GM19023 (cell line): ENCODE results near the gene SLC6A18.
"Not testable (repeated sequence)": the region's sequence is repeated elsewhere in the genome, so short reads cannot be mapped to it uniquely, and the experiment has no call there.

Experiments used
- ATAC-seq: cut with Tn5 transposase; IDR thresholded peaks from one replicate; pipeline ENCODE4 v1.9.1; 2021; ENCODE audit warnings: mild to moderate bottlenecking, moderate library complexity; ENCODE audit not compliant: unreplicated experiment

SLC6A18 gene

DNA sequence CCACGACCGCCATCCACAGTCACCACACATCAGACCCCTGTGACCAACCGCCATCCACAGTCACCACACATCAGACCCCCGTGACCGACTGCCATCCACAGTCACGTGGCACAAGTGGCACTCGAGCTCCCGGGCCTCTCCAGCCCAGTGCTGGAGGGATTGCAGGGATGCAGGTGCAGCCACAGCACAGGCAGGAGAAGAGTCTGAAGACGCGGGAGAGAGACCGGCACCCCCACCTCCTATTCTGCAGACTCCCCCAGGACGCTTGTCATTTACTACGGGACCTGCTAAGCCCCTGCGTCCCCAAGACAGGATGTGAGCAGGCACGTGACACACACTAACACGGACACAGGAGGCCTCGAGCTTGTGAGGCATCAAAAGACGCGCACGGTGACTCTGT, 48.6 kb downstream of the SLC6A18 start:
- ATAC-seq = no peak

GRCh38 chr5:1274471-1274870, 49.3 kb downstream of the SLC6A18 start:
- no peak for ATAC-seq

DNA sequence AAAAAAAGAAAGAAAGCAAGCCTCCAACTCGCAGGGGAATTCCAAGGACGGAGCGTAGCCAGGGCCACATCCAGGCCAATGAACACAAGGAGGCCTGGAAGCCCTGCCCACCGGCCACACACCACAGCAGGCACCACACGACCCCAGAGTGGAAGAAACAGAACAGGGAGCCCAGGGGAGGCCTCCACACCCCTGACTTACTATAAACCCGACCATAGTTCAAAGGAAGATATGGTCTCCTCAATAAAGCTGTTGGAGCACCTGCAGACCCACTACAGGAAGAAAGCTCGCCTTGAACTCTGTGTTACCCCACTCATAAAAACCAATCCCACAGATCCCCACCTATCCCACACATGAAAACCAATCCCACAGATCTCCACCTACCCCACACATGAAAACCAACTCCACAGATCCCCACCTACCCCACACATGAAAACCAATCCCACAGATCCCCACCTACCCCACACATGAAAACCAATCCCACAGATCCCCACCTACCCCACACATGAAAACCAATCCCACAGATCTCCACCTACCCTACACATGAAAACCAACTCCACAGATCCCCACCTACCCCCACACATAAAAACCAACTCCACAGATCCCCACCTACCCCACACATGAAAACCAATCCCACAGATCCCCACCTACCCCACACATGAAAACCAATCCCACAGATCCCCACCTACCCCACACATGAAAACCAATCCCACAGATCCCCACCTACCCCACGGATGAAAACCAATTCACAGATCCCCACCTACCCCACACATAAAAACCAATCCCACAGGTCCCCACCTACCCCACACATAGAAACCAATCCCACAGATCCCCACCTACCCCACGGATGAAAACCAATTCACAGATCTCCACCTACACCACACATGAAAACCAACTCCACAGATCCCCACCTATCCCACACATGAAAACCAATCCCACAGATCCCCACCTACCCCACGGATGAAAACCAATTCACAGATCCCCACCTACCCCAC, 50.5 kb downstream of the SLC6A18 start:
- ATAC-seq = not testable (repeated sequence)

DNA sequence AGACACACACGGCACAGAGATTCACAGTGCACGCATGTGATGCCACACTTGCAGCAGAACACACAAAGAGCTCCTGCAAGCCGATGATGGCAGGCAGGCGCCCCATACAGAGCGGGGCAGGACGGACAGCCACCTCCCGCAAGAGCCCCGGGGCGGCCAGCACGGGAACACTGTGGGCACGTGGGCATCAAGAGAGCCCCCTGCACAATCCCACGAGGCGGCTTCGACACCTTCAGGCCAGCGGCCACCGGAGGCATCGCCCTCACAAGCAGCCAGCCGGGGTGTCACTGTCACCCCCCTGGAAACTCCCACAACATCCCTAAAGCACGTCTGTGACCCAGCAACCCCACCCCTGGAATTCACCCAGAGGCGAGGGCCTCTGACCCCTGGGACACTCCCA, 51.7 kb downstream of the SLC6A18 start:
- no peak for ATAC-seq

DNA sequence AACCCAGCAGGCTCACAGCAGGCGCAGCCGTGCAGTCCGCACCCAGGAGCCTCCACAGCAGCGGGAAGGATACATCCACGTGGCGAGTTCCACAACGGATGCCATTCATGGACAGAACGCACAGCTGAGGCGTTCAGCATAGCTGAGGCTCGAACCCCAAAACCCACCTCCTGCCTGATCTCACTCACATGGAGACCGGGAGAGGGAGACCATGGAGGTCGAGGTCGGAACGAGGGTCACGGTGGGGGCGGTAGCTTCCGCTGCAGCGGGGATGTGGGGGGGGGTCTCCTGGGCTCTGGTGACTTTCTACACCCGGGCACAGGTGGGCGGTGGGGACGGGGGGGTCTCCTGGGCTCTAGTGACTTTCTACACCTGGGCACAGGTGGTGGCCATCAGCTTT, 52.1 kb downstream of the SLC6A18 start:
- ATAC-seq = no peak

DNA sequence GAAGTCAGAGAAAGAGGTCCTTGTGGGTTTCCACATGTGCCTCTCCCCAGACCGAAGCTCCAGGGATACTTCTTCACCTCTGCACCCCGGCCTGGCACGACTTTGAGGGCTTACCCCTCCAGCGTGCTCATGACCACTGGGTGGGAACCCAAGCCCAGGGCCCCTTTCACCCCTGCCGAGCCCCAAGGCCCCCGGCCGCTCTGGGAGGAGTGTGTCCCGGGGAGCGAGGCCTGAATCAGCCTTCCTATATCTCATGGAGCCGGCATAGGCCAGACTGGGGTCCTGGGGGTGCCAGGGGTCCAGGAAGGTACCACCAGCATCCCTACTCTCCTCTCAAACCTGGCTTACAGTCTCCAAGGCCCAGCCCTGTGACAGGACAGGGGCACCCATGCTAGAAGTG, 52.6 kb downstream of the SLC6A18 start:
- ATAC-seq = no peak

DNA sequence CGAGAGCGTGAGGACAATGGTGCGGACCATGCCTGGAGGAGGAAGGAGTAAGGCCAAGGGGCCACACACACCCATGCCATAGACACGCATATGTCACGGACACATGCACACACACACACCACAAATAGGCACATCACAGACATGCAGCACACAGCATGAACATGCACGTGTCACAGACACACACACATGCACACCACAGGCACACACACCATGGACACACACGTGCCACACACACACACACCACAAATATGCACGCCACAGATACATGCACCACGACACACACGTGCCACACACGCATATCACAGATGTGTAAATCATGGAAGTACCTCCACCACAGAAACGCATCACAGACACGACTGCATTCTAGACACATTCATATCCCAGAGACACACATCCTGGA, 53.0 kb downstream of the SLC6A18 start:
- ATAC-seq = no peak

DNA sequence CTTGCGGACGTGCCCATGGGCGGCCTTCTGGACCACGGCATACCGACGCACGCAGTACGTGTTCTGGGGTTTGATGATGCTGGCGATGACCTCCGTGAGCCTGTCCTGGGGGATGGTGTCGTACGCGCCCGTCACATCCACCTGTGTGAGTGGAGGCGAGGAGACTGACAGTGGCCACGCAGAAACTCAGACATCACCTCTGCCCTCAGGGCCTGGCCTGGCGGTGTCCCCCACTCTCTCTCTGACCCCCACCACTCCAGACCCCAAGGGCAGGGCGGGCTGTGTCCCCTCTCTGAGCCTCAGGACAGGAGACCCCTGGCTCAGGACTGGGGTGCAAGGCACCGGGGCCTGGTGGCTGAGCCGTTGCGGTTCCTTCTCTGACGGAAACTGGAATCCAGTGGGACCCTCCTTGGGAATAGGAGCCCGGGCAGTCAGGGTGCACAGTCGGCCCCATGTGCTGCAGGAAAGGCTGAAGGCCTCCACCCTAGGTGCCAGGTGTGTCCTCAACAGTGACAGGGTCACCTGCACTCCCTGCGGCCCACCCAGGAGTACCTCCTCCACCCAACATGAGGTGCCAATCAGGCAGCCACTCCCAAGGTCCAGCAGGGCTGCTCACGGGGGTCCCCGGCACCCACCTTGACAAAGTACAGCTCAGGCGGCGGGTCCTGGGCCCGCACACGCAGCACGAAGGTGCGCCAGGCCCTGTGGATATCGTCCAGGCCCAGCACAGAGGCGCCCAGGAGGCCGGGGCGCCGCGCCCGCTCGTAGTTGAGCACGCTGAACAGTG, 53.7 kb downstream of the SLC6A18 start:
- ATAC-seq = no peak

DNA sequence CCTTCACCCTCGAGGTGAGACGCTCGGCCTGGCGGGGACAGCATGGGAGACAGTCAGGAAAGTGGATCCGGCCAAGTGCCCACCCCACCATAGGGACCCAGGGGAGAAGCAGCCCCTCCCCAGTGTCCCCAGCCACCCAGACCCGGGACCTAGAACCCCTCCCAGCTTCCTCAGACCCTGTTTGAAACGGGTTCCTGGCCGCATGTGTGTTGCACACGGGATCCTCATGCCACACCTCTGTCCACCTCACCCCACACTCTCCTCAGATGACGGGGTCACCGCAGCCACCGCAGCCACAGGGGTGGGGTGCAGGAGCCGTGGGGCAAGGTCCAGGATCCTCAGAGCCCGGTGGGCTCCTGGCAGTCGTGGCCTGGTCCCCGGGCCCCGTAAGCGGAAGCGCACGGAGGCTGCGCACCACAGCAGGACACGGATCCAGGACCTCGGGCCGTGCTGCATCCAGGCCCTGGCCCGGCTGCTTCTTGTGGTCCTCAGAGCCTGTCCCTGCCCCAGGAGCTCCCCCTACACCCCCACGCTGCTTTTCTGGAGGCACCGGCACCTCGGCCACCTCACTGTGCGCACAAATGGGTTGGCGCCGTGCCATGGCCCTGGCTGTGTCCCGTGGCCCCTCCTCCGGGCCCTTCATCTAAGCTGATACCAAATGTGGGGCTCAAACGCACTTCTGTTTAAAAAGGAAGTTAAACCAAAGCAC, 54.4 kb downstream of the SLC6A18 start:
- ATAC-seq = no peak

DNA sequence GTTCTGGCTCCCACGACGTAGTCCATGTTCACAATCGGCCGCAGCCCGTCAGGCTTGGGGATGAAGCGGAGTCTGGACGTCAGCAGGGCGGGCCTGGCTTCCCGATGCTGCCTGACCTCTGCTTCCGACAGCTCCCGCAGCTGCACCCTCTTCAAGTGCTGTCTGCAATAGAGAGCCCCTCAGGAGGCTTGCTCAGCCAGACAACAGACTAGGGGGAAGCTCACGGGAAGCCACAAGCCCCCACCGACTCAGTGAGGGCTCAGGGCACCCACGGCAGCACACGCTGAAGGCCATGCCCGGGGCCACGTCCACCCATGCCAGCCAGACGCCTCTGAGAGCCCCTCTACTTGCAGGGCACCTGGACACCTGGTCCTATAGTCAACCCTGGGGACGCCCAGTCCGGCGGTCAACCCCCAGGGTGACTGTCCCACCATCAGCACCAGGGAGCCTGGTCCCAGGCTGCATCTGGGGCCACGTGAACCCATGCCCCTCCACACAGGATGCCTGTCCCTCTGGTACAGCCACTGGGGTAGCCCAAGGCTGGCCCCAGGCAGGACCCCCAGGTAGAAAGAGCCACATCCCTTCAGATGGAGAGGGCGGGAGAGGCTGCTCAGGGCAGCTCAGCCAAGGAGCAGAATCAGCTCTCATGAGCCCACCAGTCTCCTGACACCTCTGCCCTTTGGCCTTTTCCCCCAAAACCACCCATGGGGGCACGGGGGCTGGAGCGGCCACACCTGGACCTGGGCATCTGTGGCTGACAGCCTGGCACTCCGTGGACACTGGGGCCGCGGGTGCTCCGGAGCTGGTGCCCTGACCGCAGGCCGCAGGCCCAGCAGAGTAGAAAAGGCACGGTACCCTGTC, 55.2 kb downstream of the SLC6A18 start:
- ATAC-seq = no peak

- no peak for ATAC-seq
Observed at GRCh38 chr5:1281038-1281882, 56.1 kb downstream of the SLC6A18 start.

GRCh38 chr5:1282131-1282992, 57.2 kb downstream of the SLC6A18 start:
- ATAC-seq = no peak

DNA sequence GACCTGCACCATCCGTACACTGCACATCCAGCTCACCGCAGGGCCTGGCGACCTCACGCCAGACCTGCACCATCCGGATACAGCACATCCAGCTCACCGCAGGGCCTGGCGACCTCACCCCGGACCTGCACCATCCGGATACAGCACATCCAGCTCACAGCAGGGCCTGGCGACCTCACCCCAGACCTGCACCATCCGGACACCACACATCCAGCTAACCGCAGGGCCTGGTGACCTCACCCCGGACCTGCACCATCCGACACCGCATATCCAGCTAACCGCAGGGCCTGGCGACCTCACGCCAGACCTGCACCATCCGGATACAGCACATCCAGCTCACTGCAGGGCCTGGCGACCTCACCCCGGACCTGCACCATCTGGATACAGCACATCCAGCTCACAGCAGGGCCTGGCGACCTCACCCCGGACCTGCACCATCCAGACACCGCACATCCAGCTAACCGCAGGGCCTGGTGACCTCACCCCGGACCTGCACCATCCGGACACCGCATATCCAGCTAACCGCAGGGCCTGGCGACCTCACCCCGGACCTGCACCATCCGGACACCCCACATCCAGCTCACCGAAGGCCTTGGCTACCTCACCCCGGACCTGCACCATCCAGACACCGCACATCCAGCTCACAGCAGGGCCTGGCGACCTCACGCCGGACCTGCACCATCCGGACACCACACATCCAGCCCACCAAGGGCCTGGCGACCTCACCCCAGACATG, 58.0 kb downstream of the SLC6A18 start:
- not testable (repeated sequence) for ATAC-seq

DNA sequence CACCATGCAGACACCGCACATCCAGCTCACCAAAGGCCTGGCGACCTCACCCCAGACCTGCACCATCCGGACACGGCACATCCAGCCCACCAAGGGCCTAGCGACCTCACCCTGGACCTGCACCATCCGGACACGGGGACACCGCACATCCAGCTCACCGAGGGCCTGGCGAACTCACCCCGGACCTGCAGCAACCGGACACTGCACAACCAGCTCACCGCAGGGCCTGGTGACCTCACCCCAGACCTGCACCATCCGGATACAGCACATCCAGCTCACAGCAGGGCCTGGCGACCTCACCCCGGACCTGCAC, 58.5 kb downstream of the SLC6A18 start:
- not testable (repeated sequence) for ATAC-seq

DNA sequence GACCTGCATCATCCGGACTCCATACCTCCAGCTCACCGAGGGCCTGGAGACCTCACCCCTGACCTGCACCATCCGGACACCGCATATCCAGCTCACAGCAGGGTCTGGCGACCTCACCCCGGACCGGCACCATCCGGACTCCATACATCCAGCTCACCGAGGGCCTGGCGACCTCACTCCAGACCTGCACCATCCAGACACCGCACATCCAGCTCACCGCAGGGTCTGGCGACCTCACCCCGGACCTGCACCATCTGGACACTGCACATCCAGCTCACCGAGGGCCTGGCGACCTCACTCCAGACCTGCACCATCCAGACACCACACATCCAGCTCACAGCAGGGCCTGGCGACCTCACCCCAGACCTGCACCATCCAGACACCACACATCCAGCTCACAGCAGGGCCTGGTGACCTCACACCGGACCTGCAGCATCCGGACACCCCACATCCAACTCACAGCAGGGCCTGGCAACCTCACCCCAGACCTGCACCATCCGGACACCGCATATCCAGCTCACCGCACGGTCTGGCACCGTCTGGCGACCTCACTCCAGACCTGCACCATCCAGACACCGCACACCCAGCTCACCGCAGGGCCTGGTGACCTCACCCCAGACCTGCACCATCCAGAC, 59.3 kb downstream of the SLC6A18 start:
- not testable (repeated sequence) for ATAC-seq

DNA sequence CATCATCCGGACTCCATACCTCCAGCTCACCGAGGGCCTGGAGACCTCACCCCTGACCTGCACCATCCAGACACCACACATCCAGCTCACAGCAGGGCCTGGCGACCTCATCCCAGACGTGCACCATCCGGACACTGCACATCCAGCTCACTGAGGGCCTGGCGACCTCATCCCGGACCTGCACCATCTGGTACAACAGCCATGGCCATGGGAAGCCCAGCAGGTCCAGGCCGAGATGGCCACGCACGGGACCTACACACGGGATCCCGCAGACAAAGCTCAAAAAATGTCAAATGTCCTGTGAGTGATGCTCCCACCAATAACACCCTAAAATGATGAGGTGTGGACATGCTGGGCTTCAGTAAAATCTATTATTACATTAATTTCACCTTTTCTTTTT, 60.0 kb downstream of the SLC6A18 start:
- ATAC-seq = no peak

DNA sequence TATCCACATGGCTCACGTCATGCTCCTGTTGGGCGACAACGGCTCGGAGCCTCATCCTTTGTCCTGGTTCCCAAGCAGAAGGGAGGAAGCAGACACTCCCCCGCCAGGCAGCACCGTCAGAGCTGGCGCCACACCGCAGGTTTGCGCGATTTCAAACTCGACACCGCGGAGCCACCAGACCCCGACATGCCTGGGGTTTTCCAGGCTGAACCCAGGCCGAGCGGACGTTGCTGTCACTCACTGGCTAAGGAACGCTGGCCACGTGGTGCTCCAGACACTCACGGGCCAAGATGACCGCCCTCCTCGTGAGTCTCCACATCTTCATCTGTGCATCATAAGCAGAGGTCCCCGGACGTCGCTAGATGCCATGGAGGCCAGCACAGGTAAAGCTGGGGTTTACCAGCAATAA, 60.7 kb downstream of the SLC6A18 start:
- no peak for ATAC-seq
